Measurements from ENCODE around the gene UTF1.
A peak's percentile ranks its signal among the peaks of the same experiment; 100 is the strongest.
"Not testable (repeated sequence)": the region's sequence is repeated elsewhere in the genome, so short reads cannot be mapped to it uniquely, and the experiment has no call there.

Gene UTF1

DNA sequence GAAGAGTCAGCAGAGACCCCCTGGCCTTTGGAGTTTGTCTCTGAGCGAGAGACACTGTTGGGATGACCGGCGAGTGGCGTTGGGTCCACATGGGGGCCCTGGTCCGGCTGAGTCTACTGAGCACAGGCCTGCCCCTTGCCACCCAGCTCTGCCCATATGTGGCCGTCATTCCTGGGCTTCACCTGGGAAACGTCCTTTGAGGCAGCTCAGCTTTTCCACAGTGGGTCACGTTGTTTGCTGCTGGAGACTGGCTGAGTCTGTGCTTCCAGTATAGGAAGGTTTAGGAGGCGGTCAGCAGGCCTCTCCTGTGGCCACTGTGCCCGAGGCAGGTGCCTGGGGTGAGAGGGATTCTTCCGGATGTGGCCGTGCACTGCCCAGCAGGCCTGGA lies 29.6 kb downstream of the UTF1 start:
- no peak for DNase-seq (ENCODE audit: low read depth)
- H3K4me3 ChIP-seq (ENCODE audit: low read depth, low read length): no peak overlapping the region
- TF ChIP-seq, protein P1, sequence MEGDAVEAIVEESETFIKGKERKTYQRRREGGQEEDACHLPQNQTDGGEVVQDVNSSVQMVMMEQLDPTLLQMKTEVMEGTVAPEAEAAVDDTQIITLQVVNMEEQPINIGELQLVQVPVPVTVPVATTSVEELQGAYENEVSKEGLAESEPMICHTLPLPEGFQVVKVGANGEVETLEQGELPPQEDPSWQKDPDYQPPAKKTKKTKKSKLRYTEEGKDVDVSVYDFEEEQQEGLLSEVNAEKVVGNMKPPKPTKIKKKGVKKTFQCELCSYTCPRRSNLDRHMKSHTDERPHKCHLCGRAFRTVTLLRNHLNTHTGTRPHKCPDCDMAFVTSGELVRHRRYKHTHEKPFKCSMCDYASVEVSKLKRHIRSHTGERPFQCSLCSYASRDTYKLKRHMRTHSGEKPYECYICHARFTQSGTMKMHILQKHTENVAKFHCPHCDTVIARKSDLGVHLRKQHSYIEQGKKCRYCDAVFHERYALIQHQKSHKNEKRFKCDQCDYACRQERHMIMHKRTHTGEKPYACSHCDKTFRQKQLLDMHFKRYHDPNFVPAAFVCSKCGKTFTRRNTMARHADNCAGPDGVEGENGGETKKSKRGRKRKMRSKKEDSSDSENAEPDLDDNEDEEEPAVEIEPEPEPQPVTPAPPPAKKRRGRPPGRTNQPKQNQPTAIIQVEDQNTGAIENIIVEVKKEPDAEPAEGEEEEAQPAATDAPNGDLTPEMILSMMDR (IDR thresholded peaks at IDR 0.05; ENCODE audit: insufficient read depth, low read depth, low read length, missing control alignments): no peak

DNA sequence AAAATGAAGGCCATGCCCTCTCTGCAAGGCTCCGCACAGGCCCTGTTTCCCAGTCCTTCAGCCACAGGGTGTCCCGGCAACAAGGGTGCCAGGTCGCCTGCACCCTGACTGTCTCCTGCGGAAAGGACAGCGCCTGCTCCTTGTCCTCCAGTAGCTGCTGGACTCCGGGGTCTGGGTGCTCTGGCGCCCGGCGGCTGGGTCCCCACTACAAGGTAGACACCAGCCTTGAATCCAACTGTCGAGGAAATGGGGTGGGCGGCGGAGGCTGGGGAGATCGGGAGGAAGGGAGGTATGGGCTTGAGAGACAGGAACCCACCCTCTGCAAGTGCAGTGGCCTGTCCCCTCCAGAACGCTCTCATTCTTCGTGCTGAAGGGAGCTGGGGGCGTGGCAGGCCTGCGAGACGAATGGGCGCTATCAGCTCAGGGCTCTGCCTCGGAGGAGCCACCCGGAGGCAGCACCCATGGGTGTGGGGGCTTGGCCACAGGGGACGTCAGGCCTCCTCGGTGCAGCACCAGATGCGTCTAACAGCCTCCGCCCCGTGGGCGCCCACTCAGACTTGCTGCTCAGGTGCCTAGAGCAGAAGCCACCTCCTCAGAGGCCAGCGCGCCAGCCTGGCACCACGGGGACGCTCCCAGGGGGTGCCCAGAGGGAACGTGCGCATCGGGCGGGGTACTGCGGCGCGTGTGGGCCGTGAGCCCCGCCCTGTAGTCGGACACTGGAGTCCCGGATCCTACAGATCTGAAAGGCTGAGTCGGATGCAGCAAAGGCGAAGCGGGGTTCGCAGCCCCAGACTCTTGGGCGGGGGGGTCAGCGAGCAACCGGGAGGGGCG lies 31.1 kb downstream of the UTF1 start:
- peak; percentile 68 for DNase-seq (ENCODE audit: low read depth)
- H3K4me3 ChIP-seq (ENCODE audit: low read depth, low read length): peak overlapping the region; percentile 78
- TF ChIP-seq, protein P1 (IDR thresholded peaks at IDR 0.05; ENCODE audit: insufficient read depth, low read depth, low read length, missing control alignments): no peak

DNA sequence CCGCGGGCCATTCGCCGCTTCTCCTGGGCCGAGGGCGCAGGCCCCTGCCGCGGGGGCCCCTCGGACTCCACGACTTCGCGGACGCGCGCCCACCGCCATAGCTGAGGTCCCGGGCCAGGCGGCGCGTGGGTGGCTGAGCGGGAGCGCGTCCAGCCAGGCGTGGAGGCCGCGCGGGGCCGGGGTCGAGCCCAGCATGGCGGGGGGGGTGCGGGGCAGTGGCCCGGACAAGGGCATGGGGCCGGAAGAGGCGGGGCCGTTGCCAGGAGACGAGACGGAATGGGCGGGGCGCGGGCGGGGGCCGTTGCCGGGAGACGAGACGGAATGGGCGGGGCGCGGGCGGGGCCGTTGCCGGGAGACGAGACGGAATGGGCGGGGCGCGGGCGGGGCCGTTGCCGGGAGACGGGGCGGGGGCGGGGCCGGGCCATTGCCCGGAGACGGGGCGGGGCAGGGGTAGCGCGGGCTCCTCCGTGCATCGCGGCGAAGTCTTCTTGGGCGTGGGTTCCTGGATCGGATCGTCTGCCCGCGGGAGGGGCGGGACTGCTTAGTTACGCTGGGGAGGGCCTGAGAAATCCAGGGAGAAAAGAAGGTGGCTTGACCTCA lies 31.8 kb downstream of the UTF1 start:
- peak; percentile 89 for DNase-seq (ENCODE audit: low read depth)
- H3K4me3 ChIP-seq (ENCODE audit: low read depth, low read length): peak overlapping the region; percentile 78
- TF ChIP-seq, protein P1 (IDR thresholded peaks at IDR 0.05; ENCODE audit: insufficient read depth, low read depth, low read length, missing control alignments): no peak

- TF ChIP-seq, protein P1 (IDR thresholded peaks at IDR 0.05; ENCODE audit: insufficient read depth, low read depth, low read length, missing control alignments): no peak
- no peak overlapping the region for H3K4me3 ChIP-seq (ENCODE audit: low read depth, low read length)
- DNase-seq (ENCODE audit: low read depth): no peak
Observed at GRCh38 chr10:133262696-133263095, 32.7 kb downstream of the UTF1 start.

DNA sequence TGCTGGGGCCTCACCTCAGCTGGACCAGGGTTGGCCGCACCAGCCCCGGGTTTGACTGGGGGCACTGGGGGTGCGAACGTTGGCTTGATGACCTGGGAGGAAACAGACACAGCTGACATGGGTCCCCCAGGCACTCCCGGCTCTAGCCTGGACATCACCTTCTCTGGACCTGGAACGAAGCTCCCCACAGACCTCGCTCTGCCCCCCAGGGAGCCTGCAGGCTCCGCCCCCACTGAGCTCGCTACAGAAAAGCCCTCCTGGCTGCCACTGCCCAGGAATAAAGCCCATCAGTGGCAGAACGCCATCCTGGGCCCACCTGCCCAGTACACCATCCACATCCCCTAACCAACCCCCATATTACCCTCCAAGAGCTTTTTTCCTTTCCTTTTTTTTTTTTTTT lies 33.7 kb downstream of the UTF1 start:
- no peak for DNase-seq (ENCODE audit: low read depth)

DNA sequence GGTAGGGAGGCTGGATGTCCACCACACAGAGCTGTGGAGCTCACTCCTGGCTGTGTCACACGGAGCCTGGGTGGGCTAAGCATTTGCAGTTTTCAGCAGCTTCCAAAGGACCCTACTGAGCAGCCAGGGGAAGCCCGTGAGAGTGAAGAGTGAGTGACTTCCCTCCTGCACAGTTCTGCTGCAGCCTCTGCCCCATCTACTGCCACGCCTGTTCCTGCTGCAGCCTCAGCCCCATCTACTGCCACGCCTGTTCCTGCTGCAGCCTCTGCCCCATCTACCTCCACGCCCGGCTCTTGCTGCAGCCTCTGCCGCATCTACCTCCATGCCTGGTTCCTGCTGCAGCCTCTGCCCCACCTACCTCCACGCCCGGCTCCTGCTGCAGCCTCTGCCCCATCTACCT lies 34.4 kb downstream of the UTF1 start:
- no peak overlapping the region for H3K4me3 ChIP-seq (ENCODE audit: low read depth, low read length)
- DNase-seq (ENCODE audit: low read depth): no peak
- TF ChIP-seq, protein P1 (IDR thresholded peaks at IDR 0.05; ENCODE audit: insufficient read depth, low read depth, low read length, missing control alignments): no peak

More for the DNA sequence above, 33.7 kb downstream of the UTF1 start:
- H3K4me3 ChIP-seq (ENCODE audit: low read depth, low read length): no peak overlapping the region
- TF ChIP-seq, protein P1 (IDR thresholded peaks at IDR 0.05; ENCODE audit: insufficient read depth, low read depth, low read length, missing control alignments): no peak

GRCh38 chr10:133265052-133265451 lies 35.0 kb downstream of the UTF1 start:
- H3K4me3 ChIP-seq (ENCODE audit: low read depth, low read length); DNase-seq (ENCODE audit: low read depth): not testable (repeated sequence)
